ENCODE data around the gene CABP1. TPM values are rescaled to one million over a fixed set of nuclear protein-coding genes. Genes with fewer than 3 reads are reported as not detected.
A peak's percentile ranks its signal among the peaks of the same experiment; 100 is the strongest.

Gene CABP1
- total and polyA plus RNA-seq, 10 of the 15 experiments (the other 5 are each of a cell fraction or from before 2014, with no cell fraction given) = 0.16 to 2.4 (median 0.80) TPM; not detected in 2

DNA sequence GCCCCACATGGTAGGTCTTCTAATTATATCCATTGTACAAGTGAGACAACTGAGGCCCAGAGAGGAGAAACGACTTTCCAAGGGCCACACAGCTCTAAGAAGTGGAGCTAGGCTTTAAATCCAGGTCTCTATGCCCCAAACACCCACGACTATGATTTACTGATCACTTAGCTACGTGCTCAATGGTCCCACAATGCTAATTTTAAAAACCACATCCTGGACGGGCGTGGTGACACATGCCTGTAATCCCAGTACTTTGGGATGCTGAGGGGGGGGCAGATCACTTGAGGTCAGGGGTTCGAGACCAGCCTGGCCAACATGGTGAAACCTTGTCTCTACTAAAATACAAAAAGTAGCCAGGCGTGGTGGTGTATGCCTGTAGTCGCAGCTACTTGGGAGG, 38.1 kb downstream of the CABP1 start:
- peaks cover 1% of the 10 kb centered on the region; the same call in 1 of the 2 replicates for H3K79me2 ChIP-seq (ENCODE audit: control insufficient read depth, insufficient read depth, low read length)
- TF ChIP-seq PKNOX1 (IDR thresholded peaks at IDR 0.05) (no peak), NBN (IDR thresholded peaks at IDR 0.05) (no peak), ZNF217 (IDR thresholded peaks at IDR 0.05) (0 out of 2 replicates have a peak, but pooled peaks have one; percentile 81), JUNB (IDR thresholded peaks at IDR 0.05) (no peak), NKRF (conservative IDR thresholded peaks at IDR 0.05) (0 out of 2 replicates have a peak, but pooled peaks have one; percentile 34), EED (IDR thresholded peaks at IDR 0.05; ENCODE audit: low read depth) (peak; percentile 6; the same call in 1 of the 2 replicates), ZBTB33 (IDR thresholded peaks at IDR 0.05) (no peak), SIX5 (IDR thresholded peaks at IDR 0.05; ENCODE audit: low read depth, low read length, severe bottlenecking) (no peak), EP300 (IDR thresholded peaks at IDR 0.05; ENCODE audit: borderline replicate concordance in 1 of 2, control insufficient read depth in 1 of 2, low read depth in 2 of 2, low read length in 2 of 2) (no peak), NR2C2 (IDR thresholded peaks at IDR 0.05; ENCODE audit: borderline replicate concordance, control insufficient read depth, insufficient read length, low read depth) (no peak), IKZF2 (IDR thresholded peaks at IDR 0.05) (peak; percentile 57 to 75; a peak in 3 of 4 replicates), BMI1 (IDR thresholded peaks at IDR 0.05; ENCODE audit: borderline replicate concordance) (no peak)
- TF ChIP-seq, protein P1, sequence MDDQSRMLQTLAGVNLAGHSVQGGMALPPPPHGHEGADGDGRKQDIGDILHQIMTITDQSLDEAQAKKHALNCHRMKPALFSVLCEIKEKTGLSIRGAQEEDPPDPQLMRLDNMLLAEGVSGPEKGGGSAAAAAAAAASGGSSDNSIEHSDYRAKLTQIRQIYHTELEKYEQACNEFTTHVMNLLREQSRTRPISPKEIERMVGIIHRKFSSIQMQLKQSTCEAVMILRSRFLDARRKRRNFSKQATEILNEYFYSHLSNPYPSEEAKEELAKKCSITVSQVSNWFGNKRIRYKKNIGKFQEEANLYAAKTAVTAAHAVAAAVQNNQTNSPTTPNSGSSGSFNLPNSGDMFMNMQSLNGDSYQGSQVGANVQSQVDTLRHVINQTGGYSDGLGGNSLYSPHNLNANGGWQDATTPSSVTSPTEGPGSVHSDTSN (IDR thresholded peaks at IDR 0.05; ENCODE audit: insufficient replicate concordance, low read depth, low read length) = no peak
- TF ChIP-seq, protein P2, sequence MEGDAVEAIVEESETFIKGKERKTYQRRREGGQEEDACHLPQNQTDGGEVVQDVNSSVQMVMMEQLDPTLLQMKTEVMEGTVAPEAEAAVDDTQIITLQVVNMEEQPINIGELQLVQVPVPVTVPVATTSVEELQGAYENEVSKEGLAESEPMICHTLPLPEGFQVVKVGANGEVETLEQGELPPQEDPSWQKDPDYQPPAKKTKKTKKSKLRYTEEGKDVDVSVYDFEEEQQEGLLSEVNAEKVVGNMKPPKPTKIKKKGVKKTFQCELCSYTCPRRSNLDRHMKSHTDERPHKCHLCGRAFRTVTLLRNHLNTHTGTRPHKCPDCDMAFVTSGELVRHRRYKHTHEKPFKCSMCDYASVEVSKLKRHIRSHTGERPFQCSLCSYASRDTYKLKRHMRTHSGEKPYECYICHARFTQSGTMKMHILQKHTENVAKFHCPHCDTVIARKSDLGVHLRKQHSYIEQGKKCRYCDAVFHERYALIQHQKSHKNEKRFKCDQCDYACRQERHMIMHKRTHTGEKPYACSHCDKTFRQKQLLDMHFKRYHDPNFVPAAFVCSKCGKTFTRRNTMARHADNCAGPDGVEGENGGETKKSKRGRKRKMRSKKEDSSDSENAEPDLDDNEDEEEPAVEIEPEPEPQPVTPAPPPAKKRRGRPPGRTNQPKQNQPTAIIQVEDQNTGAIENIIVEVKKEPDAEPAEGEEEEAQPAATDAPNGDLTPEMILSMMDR (IDR thresholded peaks at IDR 0.05 in 2 of 3, conservative IDR thresholded peaks at IDR 0.05 in 1 of 3; ENCODE audit: control insufficient read depth in 2 of 3, extremely low read depth in 1 of 3, insufficient read depth in 1 of 3, low read depth in 3 of 3, low read length in 3 of 3) = no peak

More for the DNA sequence above, 38.1 kb downstream of the CABP1 start:
- 32% methylated on average over 8 of the region's 8 CpGs for WGBS (ENCODE audit: insufficient coverage, insufficient replicate concordance, low lambda C conversion rate, missing lambda C conversion rate)
- Histone ChIP-seq H3K4me3 (no peak overlapping the region), H2AFZ (ENCODE audit: control insufficient read depth, low read depth, low read length) (peak overlapping the region; percentile 43; the same call in 1 of the 2 replicates), H3K9ac (ENCODE audit: control insufficient read depth, insufficient read depth, low read length) (0 out of 2 replicates have a peak overlapping the region, but pooled peaks have one; percentile 65), H3K27ac (ENCODE audit: control insufficient read depth, insufficient read depth) (peak overlapping the region; percentile 86), H3K4me2 (ENCODE audit: control insufficient read depth, insufficient read depth) (peak overlapping the region; percentile 32), H3K4me1 (ENCODE audit: control insufficient read depth, insufficient read depth, low read length) (peaks cover 50% of the 10 kb centered on the region), H4K20me1 (ENCODE audit: control insufficient read depth, insufficient read depth) (no peaks in the 10 kb centered on the region), H3K36me3 (ENCODE audit: control insufficient read depth in 2 of 2, insufficient read depth in 2 of 2, low read length in 1 of 2) (no peaks in the 10 kb centered on the region), H3K9me3 (replicated peaks; ENCODE audit: control insufficient read depth, insufficient read depth, low read length) (no peaks in the 10 kb centered on the region), H3K27me3 (replicated peaks in 1 of 2; ENCODE audit: control insufficient read depth in 2 of 2, insufficient read depth in 2 of 2, low read length in 1 of 2) (no peaks in the 10 kb centered on the region)
- CTCF ChIA-PET = interaction anchor here (0.6 to 24.8 kb wide), 10 partner anchors 9 to 292 kb away, joined by 3 to 454 read pairs (median 4); partner anchors contain the start of genes CABP1 and MLEC
- POLR2A ChIA-PET = interaction anchor here (0.7 to 5.4 kb wide), 8 partner anchors 8 to 212 kb away, joined by 3 to 46 read pairs (median 10); partner anchors contain the start of gene MLEC
- peak; percentile 37 for ATAC-seq
- BruUV-seq (replicated peaks) = no TSS peak
- in situ Hi-C loops (cut with MboI) = no loop called here
- no peak for FAIRE-seq
- DNase-seq (ENCODE audit: low read depth, low spot score) = no peak
- intact Hi-C loops (cut with micrococcal nuclease; ENCODE audit: unreplicated experiment) = loop anchor here (1.0 kb wide), 1 partner anchor 8 kb away; no protein-coding TSS in a partner anchor
- RAD21 ChIA-PET (ENCODE audit: unreplicated experiment) = interaction anchor here (1.4 to 7.1 kb wide), 7 partner anchors 9 to 175 kb away, joined by 4 to 77 read pairs (median 12); partner anchors contain the start of gene MLEC
- SMC1A ChIA-PET (ENCODE audit: uncharacterized antibody, unreplicated experiment) = interaction anchor here (0.7 to 18.2 kb wide), 9 partner anchors 10 to 97 kb away, joined by 3 to 149 read pairs (median 5); partner anchors contain the start of genes MLEC and POP5
